Stimulated activated CD8-positive, alpha-beta memory T cell treated with anti-CD3 and anti-CD28 coated beads, Interleukin-15, amount 100 ng/mL, for 4 hours (primary cell): Measurements from ENCODE around the gene AMBRA1.

Experiments
- DNase-seq, 2 donors: peaks; one replicate each; pipeline ENCODE4 v3.0.0-alpha.2; 2020; ENCODE audit warnings: low read depth in 2 of 2

Gene AMBRA1

GRCh38 chr11:46475051-46475925 is 118.5 kb downstream of the AMBRA1 start:
- DNase-seq: no peak

- no peak for DNase-seq
Observed at GRCh38 chr11:46472662-46472994, 121.2 kb downstream of the AMBRA1 start.

- no peak for DNase-seq
Observed at GRCh38 chr11:46471943-46472661, 121.7 kb downstream of the AMBRA1 start.

- DNase-seq: no peak
Observed at GRCh38 chr11:46469926-46470325, 123.9 kb downstream of the AMBRA1 start.

DNA sequence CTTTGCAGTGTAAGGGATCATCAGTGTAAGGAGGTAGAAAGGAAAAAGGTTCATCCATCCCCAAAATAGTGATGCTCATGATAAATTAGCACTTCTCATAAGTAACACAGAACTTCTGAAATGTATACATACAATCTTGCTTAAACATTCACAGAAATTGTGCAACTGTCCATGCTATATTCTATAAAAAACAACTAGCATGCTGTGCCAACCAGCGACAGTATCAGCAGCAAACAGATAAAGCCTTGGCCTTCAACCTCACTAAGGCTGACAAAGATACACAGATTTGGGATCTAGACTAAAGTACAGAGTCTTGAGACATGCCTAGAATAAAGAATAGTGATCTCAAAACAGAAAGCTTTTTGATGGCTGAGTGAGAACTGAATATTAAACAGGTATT is 128.1 kb downstream of the AMBRA1 start:
- no peak for DNase-seq

- no peak for DNase-seq
Observed at GRCh38 chr11:46463701-46464421, 130.0 kb downstream of the AMBRA1 start.

DNA sequence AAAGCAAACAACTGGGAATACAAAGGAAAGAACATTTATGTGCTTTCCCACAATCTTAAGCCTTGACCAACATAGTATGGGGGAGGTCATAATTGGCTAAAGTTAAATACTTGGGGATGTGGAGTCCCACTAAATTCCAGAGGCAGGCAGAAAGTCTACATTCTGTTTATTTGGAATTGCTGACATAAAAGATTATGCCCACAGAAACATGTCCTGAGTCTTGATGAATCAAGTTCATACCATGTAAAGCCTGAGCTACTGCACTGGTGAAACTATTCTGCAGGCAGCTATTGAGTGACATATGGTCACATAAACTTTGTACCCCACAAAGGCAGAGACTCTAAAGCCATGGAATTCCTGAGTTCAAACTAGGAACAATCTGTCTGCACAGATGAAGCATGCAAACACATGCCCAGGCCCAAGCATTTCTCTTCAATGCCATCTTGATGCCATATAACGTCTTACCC is 132.3 kb downstream of the AMBRA1 start:
- no peak for DNase-seq

DNA sequence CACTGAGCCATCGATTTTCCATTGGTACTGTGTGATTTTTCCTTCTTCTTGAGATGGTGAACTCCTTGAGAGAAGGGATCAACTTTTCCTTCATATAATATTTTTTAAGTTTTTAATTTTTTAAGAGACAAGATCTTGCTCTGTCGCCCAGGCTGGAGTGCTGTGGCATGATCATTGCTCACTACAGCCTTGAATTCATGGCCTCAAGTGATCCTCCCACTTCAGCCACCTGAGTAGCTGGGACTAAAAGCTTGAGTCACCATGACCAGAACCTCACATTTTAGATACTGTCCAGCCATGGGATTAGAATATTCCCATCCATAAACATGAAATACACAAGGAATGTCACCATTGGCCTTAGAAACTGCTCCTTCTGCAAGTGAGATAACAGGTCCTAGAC is 135.3 kb downstream of the AMBRA1 start:
- no peak for DNase-seq

DNA sequence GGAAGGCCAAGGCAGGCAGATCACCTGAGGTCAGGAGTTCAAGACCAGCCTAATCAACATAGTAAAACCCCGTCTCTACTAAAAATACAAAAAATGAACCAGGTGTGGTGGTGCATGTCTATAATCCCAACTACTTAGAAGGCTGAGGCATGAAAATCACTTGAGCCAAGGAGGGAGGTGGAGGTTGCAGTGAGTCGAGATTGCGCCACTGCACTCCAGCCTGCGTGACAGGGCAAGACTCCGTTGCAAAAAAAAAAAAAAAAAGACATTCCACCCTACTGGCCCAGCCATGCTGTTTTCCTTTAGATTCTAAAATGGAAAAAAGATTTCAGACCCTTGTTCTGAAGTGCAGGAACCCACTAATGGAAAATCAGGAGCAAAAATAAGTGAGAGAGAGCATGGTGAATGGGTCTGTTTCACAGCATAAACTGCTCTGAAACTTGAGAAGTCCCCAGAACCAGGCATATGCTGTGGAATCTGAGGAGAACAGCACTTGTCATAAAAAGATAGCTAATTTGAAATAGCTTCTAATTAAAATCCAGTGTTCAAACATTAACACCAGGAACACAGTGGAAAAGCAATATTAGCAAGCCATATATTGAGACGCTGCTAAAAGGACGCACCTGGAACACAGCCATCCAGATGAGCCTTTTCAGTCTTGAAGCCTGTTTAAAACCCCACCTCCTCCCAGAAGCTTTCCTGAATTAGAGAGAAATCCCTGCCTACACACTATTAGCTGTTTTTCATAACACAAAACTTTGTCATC is 136.0 kb downstream of the AMBRA1 start:
- DNase-seq: no peak

GRCh38 chr11:46457021-46457420 is 136.8 kb downstream of the AMBRA1 start:
- no peak for DNase-seq

- DNase-seq: no peak
Observed at GRCh38 chr11:46456269-46457001, 137.4 kb downstream of the AMBRA1 start.

GRCh38 chr11:46455834-46456233 is 138.0 kb downstream of the AMBRA1 start:
- DNase-seq: no peak

DNA sequence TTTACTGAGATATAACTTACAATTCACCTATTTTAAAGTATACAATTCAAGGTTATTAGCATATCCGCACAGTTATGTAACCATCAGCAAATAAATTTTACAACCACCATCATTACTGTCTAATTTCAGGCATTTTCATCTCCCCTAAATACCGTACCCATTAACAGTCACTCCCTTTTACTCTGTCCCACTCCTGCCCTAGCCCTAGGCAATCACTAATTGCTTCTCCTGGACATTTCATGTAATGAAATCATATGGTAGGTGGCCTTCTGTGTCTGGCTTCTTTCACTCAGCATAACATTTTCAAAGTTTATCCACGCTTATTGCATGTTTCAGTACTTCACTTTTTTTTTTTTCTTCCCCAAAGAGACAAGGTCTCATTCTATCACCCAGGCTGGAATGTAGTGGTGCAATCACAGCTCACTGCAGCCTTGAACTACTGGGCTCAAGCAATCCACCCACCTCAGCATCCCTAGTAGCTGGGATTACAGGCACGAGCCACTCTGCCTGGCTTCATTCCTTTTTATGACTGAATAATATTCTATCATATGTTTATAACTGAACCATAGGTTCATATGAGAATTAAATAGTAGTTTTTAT is 140.8 kb downstream of the AMBRA1 start:
- no peak for DNase-seq

GRCh38 chr11:46451759-46452158 is 142.1 kb downstream of the AMBRA1 start:
- DNase-seq: no peak

- no peak for DNase-seq
Observed at GRCh38 chr11:46450846-46451477, 142.9 kb downstream of the AMBRA1 start.

GRCh38 chr11:46447544-46447943 is 146.3 kb downstream of the AMBRA1 start:
- no peak for DNase-seq

DNA sequence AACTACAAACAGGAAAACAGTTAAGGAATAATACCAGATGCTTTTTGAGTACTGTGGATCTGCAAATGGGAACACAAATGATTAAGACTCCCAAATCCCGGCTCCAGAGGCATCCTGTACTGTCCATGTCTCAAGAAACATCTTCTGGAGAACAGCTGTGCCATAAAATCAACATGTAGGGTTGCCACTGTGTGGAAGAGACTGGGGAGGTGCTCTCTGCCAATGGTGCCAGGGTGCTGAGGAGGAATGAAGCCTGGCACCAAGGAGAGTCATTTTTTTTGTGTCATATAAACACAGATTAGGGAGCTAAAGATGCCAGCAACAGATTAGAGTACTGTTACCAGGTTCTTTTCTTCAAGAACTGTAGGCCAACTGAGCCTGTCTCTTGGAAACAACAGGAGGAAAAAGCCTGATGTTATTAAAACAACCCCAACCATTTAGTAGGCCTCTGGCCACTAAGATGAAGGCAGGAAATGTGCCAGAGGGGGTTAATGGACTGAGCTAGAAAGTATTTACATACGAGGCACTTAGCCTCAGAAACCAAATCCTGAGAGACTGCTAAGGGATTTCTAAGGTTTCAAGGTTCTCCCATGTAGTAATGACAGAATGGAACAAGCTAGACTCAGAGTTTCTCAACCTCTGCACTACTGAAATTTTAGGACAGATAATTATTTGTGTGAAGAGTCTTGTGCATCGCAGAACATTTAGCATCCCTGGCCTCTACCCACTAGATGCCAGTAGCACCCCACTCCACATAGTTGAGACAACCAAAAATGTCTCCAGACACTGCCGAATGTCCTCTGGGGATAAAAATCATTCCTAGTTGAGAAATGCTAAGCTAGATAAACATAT is 147.7 kb downstream of the AMBRA1 start:
- no peak for DNase-seq

DNA sequence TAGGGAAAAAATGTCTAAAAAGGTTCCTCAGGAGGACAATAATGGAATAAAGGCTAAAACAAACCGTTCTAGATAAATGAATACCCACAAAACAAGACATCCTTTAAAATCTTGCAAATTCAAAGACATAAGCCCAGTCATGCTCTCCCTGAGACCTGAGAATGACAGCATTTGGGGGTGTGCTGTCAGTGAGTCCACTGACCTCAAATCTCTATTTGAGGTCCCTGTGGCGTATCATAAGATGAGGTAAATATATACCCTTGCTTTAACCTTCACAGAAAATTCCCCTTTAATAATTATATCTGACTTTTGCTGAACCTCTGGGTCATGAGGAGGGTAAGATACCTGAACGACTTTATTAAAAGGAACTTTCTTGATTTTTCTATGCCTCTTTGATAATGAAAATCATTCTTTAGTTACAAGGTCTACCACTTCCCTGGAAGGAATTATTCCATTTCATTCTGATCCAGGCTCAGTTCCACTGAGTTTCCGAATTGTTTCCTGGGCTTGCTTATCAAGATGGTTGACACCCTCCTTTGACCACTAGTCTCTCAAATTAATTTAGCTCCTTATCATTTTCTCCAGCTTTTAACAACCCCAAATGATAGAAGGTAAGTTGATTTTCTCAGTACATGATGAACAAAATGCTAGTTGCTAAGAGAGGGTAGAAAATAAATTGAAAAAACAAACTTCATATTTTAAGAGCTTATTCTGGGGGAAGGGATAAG is 148.5 kb downstream of the AMBRA1 start:
- DNase-seq: no peak
